AG04450 (cell line): Measurements from ENCODE around the gene PA2G4. TPM values are rescaled to one million over a fixed set of nuclear protein-coding genes. Genes with fewer than 3 reads are reported as not detected.
A peak's percentile ranks its signal among the peaks of the same experiment; 100 is the strongest.

Experiments used
- CTCF ChIA-PET: fragments of 300-600, 350-600 bp; formaldehyde crosslinking; extraction: SDS; loops from one replicate; lab custom pipeline; 2022; ENCODE audit warnings: antibody characterized with exemption, inconsistent platforms; lab: Charles Lee
- POLR2A ChIA-PET: fragments of 350-600 bp; formaldehyde crosslinking; extraction: SDS; loops from one replicate; lab custom pipeline; 2021; ENCODE audit warnings: antibody characterized with exemption, inconsistent platforms; lab: Yijun Ruan, JAX
- DNase-seq: peaks from one replicate; pipeline ENCODE4 v3.0.0-alpha.2; 2011; ENCODE audit warnings: low read depth, low spot score
- H3K27ac ChIP-seq: one replicate; pipeline ENCODE4 v1.5.1; 2012; ENCODE audit warnings: low read depth, low read length, control low read depth
- H3K27me3 ChIP-seq: one replicate; pipeline ENCODE4 v1.6.0; 2012; ENCODE audit warnings: low read length; ENCODE audit not compliant: control insufficient read depth, insufficient read depth
- H3K4me3 ChIP-seq: 2 replicates; pipeline ENCODE4 v1.5.1; 2011; ENCODE audit warnings: mild to moderate bottlenecking, low read depth, low read length, control low read depth
- H3K9me3 ChIP-seq: 2 replicates; pipeline ENCODE4 v1.5.1; 2012; ENCODE audit warnings: low read length; ENCODE audit not compliant: control insufficient read depth, insufficient read depth
- polyA plus RNA-seq: library from polyadenylated mRNA; depleted of rRNA; stranded (reverse); fragments of >200 nt; gene quantifications from 2 replicates; pipeline ENCODE4 v1.2.3, GENCODE V29; 2011
- TF ChIP-seq, protein P1 (sequence below): IDR thresholded peaks from 2 replicates; pipeline ENCODE4 v1.5.1; 2011; ENCODE audit warnings: low read depth, low read length, control low read depth, inconsistent platforms

Gene PA2G4
- polyA plus RNA-seq, 1 experiment = 223 TPM

GRCh38 chr12:56152756-56153677 is 48.7 kb downstream of the PA2G4 start:
- Histone ChIP-seq H3K27me3 (no peaks in the 10 kb centered on the region), H3K4me3 (peak overlapping the region; percentile 71), H3K27ac (peak overlapping the region; percentile 11), H3K9me3 (no peaks in the 10 kb centered on the region)
- TF ChIP-seq, protein P1, sequence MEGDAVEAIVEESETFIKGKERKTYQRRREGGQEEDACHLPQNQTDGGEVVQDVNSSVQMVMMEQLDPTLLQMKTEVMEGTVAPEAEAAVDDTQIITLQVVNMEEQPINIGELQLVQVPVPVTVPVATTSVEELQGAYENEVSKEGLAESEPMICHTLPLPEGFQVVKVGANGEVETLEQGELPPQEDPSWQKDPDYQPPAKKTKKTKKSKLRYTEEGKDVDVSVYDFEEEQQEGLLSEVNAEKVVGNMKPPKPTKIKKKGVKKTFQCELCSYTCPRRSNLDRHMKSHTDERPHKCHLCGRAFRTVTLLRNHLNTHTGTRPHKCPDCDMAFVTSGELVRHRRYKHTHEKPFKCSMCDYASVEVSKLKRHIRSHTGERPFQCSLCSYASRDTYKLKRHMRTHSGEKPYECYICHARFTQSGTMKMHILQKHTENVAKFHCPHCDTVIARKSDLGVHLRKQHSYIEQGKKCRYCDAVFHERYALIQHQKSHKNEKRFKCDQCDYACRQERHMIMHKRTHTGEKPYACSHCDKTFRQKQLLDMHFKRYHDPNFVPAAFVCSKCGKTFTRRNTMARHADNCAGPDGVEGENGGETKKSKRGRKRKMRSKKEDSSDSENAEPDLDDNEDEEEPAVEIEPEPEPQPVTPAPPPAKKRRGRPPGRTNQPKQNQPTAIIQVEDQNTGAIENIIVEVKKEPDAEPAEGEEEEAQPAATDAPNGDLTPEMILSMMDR = no peak
- ChIA-PET POLR2A (no interaction called here), CTCF (no interaction called here)
- no peak for DNase-seq

- H3K9me3 ChIP-seq = no peaks in the 10 kb centered on the region
- no peak overlapping the region for H3K27ac ChIP-seq
- H3K4me3 ChIP-seq = peak overlapping the region; percentile 71; the same call in 1 of the 2 replicates
- TF ChIP-seq, protein P1 = no peak
- DNase-seq = no peak
- no peaks in the 10 kb centered on the region for H3K27me3 ChIP-seq
- ChIA-PET POLR2A (no interaction called here), CTCF (interaction anchor here (0.9 to 1.1 kb wide), 2 partner anchors 68 to 415 kb away, joined by 3 to 8 read pairs; partner anchors contain the start of gene RNF41)
Observed at GRCh38 chr12:56153678-56154065, 49.3 kb downstream of the PA2G4 start.

- no peak overlapping the region for H3K27ac ChIP-seq
- ChIA-PET CTCF (interaction anchor here (0.9 to 1.4 kb wide), 3 partner anchors 35 to 416 kb away, joined by 3 to 8 read pairs (median 5); partner anchors contain the start of genes RNF41 and SMARCC2), POLR2A (no interaction called here)
- no peaks in the 10 kb centered on the region for H3K27me3 ChIP-seq
- no peaks in the 10 kb centered on the region for H3K9me3 ChIP-seq
- TF ChIP-seq, protein P1 = no peak
- no peak for DNase-seq
- H3K4me3 ChIP-seq = no peak overlapping the region
Observed at GRCh38 chr12:56154246-56154771, 50.0 kb downstream of the PA2G4 start.

- H3K9me3 ChIP-seq = no peaks in the 10 kb centered on the region
- H3K27me3 ChIP-seq = no peaks in the 10 kb centered on the region
- DNase-seq = no peak
- H3K27ac ChIP-seq = no peak overlapping the region
- CTCF ChIA-PET = interaction anchor here (0.9 to 1.4 kb wide), 3 partner anchors 35 to 416 kb away, joined by 3 to 8 read pairs (median 5); partner anchors contain the start of genes RNF41 and SMARCC2
- POLR2A ChIA-PET = interaction anchor here (0.6 to 1.3 kb wide), 3 partner anchors 33 to 88 kb away, joined by 3 to 4 read pairs (median 3); no protein-coding TSS in a partner anchor
- TF ChIP-seq, protein P1 = no peak
- H3K4me3 ChIP-seq = no peak overlapping the region
Observed at GRCh38 chr12:56154818-56155217, 50.5 kb downstream of the PA2G4 start.
